WI38 (cell line): ENCODE data around the gene KCNJ5.
A peak's percentile ranks its signal among the peaks of the same experiment; 100 is the strongest.

Experiments
- H3K4me3 ChIP-seq: 2 replicates; pipeline ENCODE4 v1.5.1; 2011; ENCODE audit warnings: low read depth, mild to moderate bottlenecking, control low read depth, low read length
- TF ChIP-seq, protein P1 (sequence below): IDR thresholded peaks from 2 replicates; pipeline ENCODE4 v1.5.1; 2012; ENCODE audit warnings: low read depth, mild to moderate bottlenecking, control low read depth, low read length

The KCNJ5 gene

DNA sequence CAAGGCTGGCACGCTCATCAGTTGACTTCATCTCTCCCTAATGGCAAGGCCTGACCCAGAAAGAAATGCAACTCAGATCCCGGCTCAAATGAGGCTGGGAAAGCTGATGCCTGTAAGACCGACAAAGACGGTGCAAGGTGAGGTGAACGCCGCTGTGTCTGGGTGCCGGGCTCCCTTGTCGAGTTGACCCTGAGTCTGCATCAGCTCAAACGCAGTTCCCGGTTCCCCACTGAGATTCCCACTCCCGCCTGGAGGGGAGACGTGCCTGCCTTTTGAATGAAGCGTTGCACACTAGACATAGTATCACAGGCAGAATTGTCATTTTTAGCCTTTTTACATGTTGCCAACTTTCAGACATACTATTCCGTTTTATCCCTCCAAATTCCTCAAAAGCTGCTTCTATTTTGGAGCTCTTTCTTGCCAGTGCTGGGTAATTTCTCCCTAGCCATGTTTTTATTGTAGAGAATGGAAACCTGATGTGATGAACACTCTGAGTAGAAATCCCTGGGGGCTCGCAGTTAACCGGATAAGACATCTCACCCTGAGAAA is 52.3 kb downstream of the KCNJ5 start:
- TF ChIP-seq, protein P1, sequence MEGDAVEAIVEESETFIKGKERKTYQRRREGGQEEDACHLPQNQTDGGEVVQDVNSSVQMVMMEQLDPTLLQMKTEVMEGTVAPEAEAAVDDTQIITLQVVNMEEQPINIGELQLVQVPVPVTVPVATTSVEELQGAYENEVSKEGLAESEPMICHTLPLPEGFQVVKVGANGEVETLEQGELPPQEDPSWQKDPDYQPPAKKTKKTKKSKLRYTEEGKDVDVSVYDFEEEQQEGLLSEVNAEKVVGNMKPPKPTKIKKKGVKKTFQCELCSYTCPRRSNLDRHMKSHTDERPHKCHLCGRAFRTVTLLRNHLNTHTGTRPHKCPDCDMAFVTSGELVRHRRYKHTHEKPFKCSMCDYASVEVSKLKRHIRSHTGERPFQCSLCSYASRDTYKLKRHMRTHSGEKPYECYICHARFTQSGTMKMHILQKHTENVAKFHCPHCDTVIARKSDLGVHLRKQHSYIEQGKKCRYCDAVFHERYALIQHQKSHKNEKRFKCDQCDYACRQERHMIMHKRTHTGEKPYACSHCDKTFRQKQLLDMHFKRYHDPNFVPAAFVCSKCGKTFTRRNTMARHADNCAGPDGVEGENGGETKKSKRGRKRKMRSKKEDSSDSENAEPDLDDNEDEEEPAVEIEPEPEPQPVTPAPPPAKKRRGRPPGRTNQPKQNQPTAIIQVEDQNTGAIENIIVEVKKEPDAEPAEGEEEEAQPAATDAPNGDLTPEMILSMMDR = no peak
- H3K4me3 ChIP-seq = no peak overlapping the region

DNA sequence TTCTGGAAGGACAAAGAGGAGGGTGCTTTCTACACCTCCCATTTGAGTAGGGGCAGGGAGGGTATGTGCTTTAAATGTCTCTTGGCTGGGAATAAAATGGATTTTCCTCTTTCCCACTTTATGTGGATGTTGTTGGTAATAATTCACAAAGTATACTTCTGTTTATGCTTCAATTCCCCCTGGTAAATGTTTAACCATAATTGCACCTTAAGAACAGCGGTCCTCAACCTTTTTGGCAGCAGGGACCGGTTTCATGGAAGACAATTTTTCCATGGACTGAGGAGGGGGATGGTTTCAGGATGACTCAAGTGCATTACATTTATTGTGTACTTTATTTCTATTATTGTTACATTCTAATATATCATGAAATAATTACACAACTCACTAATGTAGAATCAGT is 55.5 kb downstream of the KCNJ5 start:
- H3K4me3 ChIP-seq = no peak overlapping the region
- TF ChIP-seq, protein P1 = no peak

DNA sequence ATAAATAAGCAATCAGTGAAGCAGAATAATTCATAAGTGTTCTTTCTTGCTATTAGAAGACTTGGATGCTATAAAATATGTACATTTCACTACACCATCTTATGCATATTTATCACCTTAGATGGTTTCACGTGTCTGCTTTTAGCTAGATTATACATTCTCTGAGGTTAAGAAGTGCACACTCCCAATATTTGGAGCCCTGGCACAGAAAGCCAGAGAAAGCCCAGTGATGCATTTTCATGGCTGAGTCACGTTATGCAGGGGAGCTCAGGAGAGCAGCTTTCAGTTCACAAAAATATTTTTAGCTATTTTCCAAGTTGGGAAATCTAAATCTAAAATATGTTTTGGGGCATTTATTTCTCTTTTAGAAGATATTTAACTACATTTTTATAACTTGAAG is 56.6 kb downstream of the KCNJ5 start:
- no peak overlapping the region for H3K4me3 ChIP-seq
- TF ChIP-seq, protein P1 = no peak

DNA sequence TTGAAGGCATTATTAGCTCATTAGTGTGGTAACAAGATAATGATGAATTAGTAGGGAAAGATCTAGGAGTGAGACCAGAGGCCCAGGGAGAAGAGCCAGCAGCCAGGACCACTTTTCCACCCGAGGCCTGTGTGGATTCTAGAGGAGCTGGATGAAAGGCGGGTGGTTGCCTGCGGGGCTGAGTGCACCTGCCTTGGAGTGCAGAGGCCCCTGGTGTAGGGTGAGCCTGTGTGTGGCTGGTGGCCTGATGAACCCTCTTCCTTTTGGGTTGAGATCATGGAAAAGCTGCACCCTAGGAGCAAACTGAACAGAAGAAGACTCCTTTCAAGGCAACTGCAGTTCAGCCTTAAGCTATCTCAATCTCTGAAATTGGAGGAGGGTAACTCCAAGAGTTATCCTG is 57.4 kb downstream of the KCNJ5 start:
- TF ChIP-seq, protein P1 = peak; percentile 9; the same call in 1 of the 2 replicates

DNA sequence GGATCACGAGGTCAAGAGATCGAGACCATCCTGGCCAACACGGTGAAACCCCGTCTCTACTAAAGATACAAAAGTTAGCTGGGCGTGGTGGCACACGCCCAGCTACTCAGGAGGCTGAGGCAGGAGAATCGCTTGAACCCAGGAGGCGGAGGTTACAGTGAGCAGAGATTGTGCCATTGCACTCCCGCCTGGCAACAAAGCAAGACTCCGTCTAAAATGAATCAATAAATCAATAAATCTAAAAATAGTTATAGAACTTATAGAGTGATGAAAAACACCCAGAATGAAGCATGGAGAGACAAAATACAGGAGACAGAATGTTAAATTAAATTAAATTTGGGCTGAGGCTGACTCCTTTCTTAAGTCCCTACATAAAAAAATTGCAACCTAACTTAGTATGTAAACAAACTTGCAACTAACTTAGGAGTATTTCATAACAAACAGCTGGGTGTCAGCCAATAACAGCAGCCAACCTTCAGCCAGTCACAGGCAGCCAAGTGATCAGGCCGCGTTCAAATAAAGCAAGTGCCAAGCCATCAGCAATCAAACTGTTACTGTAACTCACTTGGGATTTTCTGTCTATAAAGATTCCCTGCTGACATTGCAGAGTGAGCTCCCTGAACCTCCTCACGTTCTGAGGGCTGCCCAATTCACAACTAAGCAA is 58.8 kb downstream of the KCNJ5 start:
- H3K4me3 ChIP-seq = no peak overlapping the region
- TF ChIP-seq, protein P1 = no peak

More for the DNA sequence above, 57.4 kb downstream of the KCNJ5 start:
- H3K4me3 ChIP-seq = no peak overlapping the region

DNA sequence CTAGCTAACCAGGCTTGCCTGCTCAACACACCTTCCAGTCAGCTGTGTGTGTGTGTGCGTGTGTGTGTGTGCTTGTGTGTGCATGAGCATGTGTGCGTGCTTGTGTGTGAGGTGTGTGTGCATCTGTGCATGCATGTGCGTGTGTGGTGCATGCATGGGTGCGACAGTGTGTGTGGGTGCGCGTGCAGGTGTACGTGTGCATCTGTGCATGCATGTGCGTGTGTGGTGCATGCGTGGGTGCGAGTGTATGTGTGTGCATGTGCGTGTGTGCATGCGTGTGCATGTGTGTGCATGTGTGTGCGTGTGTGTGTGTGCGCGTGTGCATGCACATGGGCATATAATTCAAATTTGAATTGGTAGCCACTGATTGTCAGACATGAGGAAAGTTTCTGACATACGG is 62.0 kb downstream of the KCNJ5 start:
- no peak overlapping the region for H3K4me3 ChIP-seq
- TF ChIP-seq, protein P1 = no peak

DNA sequence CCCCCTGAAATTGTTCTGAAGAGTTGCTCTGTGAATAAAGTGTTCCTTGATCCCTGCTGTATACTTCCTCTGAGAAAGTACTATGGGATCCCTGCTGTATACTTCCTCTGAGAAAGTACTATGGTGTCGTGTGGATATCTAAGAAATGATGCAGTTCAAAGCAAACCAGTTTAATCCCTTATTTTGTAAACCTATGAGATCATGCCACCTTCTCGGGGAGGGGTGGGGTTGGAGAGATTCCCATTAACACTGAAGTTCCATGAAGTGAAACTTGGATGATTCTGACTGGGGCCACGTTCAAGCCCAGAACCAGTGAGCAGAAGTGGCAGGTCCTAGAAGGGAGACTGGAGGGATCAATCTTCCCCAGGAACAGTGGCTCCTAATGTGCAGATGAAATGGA is 64.5 kb downstream of the KCNJ5 start:
- TF ChIP-seq, protein P1 = no peak
- H3K4me3 ChIP-seq = no peak overlapping the region
